Globus pallidus (tissue), 1 donor: ENCODE results near the gene ELP6.
A peak's percentile ranks its signal among the peaks of the same experiment; 100 is the strongest.
"Not testable (repeated sequence)": the region's sequence is repeated elsewhere in the genome, so short reads cannot be mapped to it uniquely, and the experiment has no call there.

ENCODE experiments used
- DNase-seq: peaks from one replicate; pipeline ENCODE4 v3.0.0-alpha.2; 2015; ENCODE audit warnings: low spot score

Gene ELP6

GRCh38 chr3:47512416-47513124, 942 bp downstream of the ELP6 start:
- DNase-seq, result no peak

GRCh38 chr3:47505267-47505666, 8.2 kb downstream of the ELP6 start:
- not testable (repeated sequence) for DNase-seq

- DNase-seq, result no peak
Measured at GRCh38 chr3:47504113-47504512, 9.4 kb downstream of the ELP6 start.

DNA sequence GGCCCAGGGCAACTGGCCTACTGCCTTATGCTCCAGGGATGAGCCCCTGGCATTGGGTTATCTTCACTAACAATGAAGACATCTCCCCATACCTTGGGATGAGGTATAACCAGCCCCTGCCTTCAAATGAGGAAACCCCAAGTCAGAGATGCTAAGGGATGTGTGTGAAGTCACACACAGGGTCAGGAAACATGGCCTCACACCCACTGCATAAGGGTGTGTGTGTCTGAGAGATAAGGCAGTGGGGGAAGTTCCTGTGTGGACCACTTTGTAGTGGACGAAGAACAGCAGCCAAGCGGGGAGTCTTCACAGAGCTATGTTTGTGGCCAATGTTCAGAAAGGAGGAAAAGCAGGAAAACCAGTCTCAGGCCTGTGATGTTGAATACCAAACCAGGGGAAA, 10.5 kb downstream of the ELP6 start:
- DNase-seq, result no peak

- DNase-seq, result peak; percentile 23
Measured at GRCh38 chr3:47496892-47497291, 16.6 kb downstream of the ELP6 start.

DNA sequence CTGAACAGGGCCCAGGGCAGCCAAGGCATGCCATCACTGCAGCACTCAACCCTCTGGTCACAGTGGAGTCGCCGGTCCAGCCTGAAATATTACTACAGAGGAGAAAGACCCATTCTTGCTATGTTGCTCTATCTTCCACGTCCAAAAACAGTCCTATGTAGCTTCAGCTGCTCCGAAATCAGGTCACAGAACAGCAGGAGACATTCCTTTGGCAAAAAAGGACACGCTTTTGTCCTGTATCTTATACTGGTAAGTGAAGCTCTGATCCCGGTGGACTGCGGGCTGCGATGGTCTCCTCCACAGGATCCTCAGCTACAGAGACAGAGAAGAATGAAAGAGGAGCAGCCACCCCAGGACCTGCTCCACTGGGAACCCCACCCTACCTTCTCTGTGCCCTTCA, 17.6 kb downstream of the ELP6 start:
- no peak for DNase-seq

DNA sequence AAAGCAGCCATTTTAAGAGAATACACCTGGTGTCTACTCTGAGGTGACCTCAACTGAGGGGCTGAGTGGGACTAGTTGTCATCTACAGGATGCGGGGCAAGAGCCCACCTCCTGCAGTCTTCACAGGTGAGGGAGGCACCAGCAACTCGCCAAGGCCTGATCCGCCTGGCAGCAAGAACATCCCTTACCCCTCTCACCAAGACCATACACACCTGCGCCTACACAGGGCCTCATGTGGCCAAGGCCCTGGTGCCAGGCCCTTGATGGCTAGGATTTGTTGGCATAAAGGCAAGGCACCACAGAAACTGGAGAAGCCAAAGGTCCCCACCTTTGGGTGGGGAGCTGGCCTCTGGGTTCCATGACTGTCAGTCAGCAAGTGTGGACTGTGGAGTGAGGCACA, 18.4 kb downstream of the ELP6 start:
- no peak for DNase-seq

- no peak for DNase-seq
Measured at GRCh38 chr3:47491777-47492176, 21.7 kb downstream of the ELP6 start.

- no peak for DNase-seq
Measured at GRCh38 chr3:47491186-47491585, 22.3 kb downstream of the ELP6 start.

DNA sequence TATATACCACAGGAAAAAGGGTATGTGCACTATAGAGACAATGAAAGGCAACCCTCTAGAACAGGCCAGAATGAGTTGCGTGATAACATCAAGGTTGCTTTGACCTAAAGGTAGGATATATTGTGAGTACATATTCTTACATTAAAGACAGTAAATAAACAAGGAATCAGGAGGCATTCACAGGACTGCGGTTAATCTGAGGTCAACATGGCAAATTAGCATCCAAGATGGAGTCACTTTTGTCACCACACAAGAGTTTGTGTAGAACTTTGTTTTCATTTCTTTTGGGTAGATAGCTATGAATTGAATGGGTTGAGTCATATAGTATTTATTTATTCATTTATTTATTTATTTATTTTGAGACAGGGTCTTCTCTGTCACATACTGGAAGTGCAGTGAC, 26.2 kb downstream of the ELP6 start:
- no peak for DNase-seq

DNA sequence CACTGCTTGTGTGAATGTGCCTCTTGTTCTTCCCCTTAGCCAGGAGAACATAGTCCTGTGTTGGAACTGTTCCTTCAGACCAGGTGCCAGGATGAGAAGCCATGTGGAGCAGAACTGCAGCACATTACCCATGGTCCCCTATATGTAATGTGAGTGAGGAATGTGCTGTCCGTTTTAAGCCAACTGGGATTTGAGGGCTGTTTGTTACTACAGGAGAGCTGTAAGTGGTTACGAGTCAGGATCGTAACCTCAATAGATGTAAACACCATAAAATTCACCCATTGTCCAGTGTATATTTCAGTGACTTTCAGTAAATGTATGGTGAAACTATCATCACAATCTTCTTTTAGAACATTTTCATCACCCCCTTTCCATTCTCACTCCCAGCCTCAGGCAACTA, 27.7 kb downstream of the ELP6 start:
- no peak for DNase-seq

DNA sequence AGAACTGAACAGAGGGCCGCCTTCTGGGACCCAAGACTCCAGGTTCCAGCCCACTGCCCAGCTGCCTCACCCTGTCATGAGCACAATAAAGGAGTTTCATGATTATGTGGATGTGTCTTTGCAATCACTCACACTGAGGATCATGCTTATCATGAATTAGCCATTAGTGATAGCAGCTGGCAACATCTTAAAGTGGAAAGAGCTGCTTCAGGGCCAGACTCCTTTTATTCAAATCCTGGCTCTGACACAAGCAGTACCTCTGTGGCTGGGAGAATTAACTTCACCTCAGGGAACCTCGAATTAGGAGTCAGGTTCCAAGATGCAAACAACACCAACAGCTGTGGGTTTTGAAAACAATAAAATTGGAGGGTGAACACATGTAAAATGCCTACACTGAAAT, 31.1 kb downstream of the ELP6 start:
- DNase-seq, result no peak

- DNase-seq, result not testable (repeated sequence)
Measured at GRCh38 chr3:47481763-47482162, 31.7 kb downstream of the ELP6 start.

- DNase-seq, result not testable (repeated sequence)
Measured at GRCh38 chr3:47480267-47480666, 33.2 kb downstream of the ELP6 start.

DNA sequence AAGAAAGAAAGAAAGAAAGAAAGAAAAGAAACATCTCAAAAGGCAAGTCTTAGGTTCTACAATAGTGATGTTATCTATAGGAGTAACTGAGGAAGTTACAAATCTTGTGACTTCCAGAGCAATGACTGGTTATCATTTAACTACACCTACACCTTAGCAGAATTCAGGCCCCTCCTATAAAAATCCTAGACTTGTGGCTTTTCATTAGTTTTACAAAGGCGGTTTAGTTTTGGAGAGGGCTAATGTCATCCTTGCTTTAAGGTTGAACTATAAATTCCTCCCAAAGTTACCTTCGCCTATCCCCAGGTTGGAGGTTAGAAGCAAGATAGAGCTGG, 33.7 kb downstream of the ELP6 start:
- DNase-seq, result no peak

DNA sequence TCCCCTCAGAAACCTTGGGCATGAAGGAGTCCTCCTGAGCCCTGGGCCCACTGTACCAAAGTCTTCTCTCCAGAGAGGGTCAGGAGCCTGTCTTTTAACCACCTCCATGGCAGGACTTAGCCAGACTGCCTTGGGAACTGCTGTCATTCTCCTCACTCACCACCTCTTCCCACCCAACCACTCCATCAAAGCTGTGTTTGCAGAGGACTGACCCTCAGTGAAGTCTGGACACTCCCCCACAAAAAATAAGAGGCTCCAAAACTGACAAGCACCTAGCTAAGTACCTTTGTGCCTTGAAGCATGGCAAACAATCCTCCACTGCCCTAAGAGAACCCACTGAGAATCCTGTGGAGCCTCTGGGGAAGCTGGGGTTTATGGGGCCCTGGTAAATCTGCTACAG, 35.5 kb downstream of the ELP6 start:
- no peak for DNase-seq

- no peak for DNase-seq
Measured at GRCh38 chr3:47476644-47477199, 36.8 kb downstream of the ELP6 start.

DNA sequence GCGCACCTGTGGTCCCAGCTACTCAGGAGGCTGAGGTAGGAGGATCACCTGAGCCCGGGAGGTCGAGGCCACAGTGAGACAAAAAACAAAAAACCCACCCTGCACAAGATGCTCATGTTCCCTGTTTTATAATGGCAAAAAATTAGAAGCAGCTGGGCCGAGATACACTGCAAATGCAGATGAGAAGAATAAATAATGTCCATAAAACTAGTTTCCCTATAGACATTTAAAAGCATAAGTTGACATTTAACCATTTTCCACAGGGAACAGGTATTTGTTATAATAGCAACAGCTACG, 37.2 kb downstream of the ELP6 start:
- no peak for DNase-seq

- peak; percentile 81 for DNase-seq
Measured at GRCh38 chr3:47475570-47476329, 37.8 kb downstream of the ELP6 start, which contains the start of gene SCAP. TSS of gene SCAP (minus strand) at chr3:47475941. CDS start at chr3:47442993, 32,948 bp downstream.

DNA sequence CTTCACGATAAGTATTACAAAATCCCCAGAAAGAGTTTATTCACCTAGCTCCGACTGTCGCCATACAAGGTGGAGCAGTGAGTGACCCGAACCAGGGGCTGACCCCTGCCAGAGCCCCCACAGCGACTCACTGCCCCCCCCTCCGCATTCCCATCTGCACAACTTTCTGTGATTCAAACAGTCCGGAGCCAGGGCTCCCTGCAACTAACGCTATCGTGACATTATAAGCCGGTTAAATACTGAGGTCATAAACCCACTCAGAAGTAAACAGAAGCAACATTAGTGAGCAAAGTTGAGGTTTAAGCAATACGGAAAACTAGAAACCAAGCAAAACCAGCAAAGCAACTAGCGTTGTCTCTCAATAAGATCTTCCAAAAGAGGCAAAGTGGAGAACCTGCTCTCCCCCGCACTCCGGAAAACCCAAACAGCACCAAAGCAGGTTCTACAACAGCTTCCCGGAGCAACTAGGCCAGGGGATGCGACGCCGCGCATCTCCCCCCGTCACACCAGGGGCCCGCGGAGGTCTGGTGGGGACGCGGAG, 38.4 kb downstream of the ELP6 start:
- peak; percentile 11 for DNase-seq

GRCh38 chr3:47473391-47473790, 40.1 kb downstream of the ELP6 start:
- no peak for DNase-seq

- DNase-seq, result no peak
Measured at GRCh38 chr3:47469616-47470015, 43.9 kb downstream of the ELP6 start.

DNA sequence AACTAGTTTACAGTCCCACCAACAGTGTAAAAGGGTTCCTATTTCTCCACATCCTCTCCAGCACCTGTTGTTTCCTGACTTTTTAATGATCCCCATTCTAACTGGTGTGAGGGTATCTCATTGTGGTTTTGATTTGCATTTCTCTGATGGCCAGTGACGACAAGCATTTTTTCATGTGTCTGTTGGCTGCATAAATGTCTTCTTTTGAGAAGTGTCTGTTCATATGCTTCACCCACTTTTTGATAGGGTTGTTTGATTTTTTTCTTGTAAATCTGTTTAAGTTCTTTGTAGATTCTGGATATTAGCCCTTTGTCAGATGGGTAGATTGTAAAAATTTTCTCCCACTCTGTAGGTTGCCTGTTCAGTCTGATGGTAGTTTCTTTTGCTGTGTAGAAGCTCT, 45.2 kb downstream of the ELP6 start:
- not testable (repeated sequence) for DNase-seq
